ENCODE results near the gene SNX1.

DNA sequence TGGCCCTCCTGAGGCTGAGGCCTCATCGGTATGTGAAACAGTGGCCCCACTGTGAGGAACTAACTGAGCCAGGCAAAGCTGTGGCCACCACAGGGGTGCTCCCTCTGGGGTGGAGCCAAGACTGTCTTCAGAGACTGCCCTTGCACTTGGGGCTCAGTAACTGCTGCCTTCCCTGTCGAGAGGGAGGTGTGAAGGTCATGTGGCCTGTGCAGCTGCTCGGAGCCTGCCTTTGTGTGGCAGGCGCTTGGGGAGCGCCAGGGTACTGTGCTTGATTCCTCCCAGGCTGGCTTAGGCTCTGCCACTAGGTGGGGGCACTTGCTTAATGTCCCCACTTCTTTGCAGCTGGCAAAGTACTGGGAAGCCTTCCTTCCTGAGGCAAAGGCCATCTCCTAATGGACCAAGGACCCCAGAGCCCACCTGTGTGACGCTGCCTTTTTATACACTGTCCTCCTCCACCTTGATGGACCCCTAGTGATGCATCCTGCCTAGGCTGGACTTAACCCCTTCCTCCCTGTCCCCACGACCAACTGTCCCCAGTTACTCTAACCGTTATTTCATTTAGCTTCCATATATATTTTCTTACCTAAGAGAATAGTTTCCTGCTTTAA, 41.5 kb downstream of the SNX1 start:
- TF ChIP-seq, protein P1, sequence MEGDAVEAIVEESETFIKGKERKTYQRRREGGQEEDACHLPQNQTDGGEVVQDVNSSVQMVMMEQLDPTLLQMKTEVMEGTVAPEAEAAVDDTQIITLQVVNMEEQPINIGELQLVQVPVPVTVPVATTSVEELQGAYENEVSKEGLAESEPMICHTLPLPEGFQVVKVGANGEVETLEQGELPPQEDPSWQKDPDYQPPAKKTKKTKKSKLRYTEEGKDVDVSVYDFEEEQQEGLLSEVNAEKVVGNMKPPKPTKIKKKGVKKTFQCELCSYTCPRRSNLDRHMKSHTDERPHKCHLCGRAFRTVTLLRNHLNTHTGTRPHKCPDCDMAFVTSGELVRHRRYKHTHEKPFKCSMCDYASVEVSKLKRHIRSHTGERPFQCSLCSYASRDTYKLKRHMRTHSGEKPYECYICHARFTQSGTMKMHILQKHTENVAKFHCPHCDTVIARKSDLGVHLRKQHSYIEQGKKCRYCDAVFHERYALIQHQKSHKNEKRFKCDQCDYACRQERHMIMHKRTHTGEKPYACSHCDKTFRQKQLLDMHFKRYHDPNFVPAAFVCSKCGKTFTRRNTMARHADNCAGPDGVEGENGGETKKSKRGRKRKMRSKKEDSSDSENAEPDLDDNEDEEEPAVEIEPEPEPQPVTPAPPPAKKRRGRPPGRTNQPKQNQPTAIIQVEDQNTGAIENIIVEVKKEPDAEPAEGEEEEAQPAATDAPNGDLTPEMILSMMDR (optimal IDR thresholded peaks at IDR 0.05 in 1 of 3, IDR thresholded peaks at IDR 0.05 in 1 of 3, conservative IDR thresholded peaks at IDR 0.05 in 1 of 3; ENCODE audit: extremely low read depth in 1 of 3, insufficient read depth in 2 of 3, low read length in 3 of 3): no peak
- TF ChIP-seq EZH2 (IDR thresholded peaks at IDR 0.05; ENCODE audit: low read length): no peak

Measured in keratinocyte (primary cell).